Activated naive CD4-positive, alpha-beta T cell treated with anti-CD3 and anti-CD28 coated beads, Interleukin-2, amount 50 U/mL, for 72 hours (primary cell): ENCODE measurements around the gene MRPS5. TPM values are rescaled to one million over a fixed set of nuclear protein-coding genes. Genes with fewer than 3 reads are reported as not detected.
A peak's percentile ranks its signal among the peaks of the same experiment; 100 is the strongest.

Source experiments
- ATAC-seq, 2 donors: fragments of 150-1000 bp; cut with Tn5 transposase; 2 replicates each; pipeline ENCODE4 v1.10.0; 2021; ENCODE audit warnings: mild to moderate bottlenecking in 2 of 2, moderate library complexity in 2 of 2
- DNase-seq, 2 donors: peaks; one replicate each; pipeline ENCODE4 v3.0.0; 2021 to 2022; ENCODE audit warnings: low spot score in 2 of 2
- H3K27ac Mint-ChIP-seq, 2 donors: one replicate each; pipeline ENCODE4 v1.8.0; 2022; ENCODE audit warnings: mild to moderate bottlenecking in 2 of 2, mixed read lengths in 2 of 2
- H3K36me3 Mint-ChIP-seq, 2 donors: one replicate each; pipeline ENCODE4 v1.8.0; 2022; ENCODE audit warnings: mixed read lengths in 2 of 2
- H3K9me3 Mint-ChIP-seq, 2 donors: one replicate each; pipeline ENCODE4 v1.8.0; 2022; ENCODE audit warnings: mixed read lengths in 2 of 2
- total RNA-seq, 2 donors: library from RNA; stranded (reverse); gene quantifications; one replicate each; pipeline ENCODE4 v1.2.3, GENCODE V29; 2022

MRPS5 gene
- total RNA-seq, 2 donors from 2014 or later, result 78.8 to 102 TPM

DNA sequence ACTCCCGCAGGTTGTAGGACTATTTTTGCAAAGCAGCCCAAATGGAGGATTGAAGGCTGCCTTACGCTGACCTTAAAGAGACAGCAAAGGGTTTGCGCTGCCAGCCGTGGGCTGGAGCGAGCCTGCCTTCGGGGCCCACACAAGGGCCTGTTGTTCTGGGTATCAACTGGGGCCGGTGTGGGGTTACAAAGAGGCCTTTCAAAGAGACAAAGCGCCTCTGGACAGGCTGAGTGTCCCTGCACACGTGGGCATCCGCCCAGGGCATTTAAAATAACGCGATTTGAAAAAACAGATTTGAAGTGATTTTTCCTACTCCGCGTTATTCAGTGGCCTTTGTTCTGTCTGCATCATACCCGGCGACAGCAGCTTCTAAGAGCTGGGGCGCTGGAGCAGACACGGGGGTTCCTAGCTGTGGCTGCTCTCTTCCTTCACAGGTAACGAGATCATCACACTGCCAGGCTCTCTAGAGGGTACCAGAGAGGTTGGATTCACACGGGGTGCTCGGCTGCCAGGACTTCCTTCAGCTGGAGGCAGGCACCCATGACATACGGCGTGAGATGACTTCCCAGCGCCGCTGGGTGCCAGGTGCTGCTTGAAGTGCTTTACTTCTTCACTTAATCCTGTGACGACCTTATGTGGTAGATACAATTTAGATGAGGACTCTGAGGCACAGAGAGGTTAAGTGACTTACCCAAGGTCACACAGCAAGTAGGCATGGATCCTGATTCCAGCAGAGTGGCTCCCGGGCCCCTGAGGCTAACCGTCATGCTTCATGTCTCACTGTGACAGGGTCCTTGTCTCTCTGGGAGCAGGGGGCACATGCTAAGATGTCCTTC lies 63.9 kb downstream of the MRPS5 start:
- peaks cover 0 to 4% of the 10 kb centered on the region in 2 donors for H3K36me3 Mint-ChIP-seq
- H3K27ac Mint-ChIP-seq, result peak overlapping the region in 1 of 2 donors; percentile 62
- DNase-seq (no peak), ATAC-seq (no peak)
- no peaks in the 10 kb centered on the region for H3K9me3 Mint-ChIP-seq

DNA sequence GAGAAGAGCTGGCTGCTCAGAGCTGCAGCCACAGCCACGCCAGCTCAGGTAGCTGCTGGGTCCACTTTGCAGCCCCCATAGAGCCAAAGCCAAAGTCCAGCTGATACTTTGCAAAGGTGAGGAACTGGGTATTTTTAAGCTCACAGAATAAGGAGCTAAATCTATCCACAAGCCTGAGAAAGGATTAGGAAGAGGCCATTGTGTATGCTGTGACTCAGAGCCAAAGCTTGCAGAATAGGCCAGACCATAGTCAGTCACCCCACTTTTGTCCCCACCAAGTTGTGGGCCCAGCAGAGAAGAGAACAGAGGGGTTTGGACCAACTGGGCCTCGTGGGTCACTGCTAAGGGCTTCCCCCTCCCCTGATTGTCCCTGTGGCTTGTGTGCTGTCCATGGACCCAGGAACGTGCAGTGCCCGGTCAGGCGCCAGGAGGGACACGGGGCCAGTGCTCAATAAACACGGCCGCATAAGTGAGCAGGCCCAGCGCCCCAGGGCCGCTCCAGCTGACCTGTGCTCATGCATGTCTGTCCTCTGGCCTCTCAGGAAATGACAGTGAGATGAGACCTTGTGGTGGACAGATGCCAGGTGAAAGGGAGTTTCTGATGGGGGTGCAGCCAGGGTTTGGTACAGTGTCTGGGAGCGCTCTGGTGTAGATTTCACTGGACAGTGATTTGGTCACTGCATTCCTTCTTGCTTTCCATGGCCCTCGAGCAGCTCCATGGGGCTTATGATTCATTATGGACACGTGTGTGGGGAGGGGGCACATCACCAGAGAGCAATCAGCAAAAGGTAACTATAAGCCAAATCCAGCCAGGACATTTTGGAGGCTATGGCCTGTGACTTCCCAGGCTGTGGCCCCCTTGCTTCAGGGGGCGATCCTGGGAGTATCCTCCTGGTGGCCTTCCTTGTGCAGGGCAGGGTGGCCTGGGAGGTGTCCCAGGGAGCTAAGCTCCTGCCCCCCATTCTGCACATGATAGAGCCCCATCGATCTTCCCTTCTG lies 64.8 kb downstream of the MRPS5 start:
- ATAC-seq, result no peak
- no peak for DNase-seq
- H3K27ac Mint-ChIP-seq, result peak overlapping the region in 1 of 2 donors; percentile 70

DNA sequence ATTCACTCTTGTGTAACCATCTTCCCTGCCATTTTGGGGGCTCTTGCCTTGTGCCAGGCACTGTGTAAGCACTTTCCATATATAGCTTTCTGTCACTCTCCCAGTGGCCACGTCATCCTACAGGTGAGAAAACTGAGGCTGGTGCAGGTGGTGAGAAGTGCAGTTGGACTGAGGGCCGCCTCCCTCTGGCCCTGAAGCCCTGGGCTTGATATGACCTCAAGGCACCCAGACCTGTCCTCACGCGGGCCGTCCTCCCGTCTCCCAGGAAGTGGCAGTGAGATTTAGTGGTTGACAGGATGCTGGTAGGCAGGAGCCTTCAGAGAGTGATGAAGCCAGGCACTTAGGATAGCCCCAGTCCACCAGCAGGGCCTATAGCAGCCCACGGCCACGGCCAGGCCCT lies 65.6 kb downstream of the MRPS5 start:
- no peak for DNase-seq
- Mint-ChIP-seq H3K36me3 (peaks cover 4 to 13% of the 10 kb centered on the region in 2 donors), H3K9me3 (no peaks in the 10 kb centered on the region), H3K27ac (peak overlapping the region in 1 of 2 donors; percentile 70)
- peak in 1 of 2 donors; percentile 30 for ATAC-seq

More for the DNA sequence above, 64.8 kb downstream of the MRPS5 start:
- Mint-ChIP-seq H3K36me3 (peaks cover 4 to 7% of the 10 kb centered on the region in 2 donors), H3K9me3 (no peaks in the 10 kb centered on the region)

GRCh38 chr2:95055262-95055661 lies 66.3 kb downstream of the MRPS5 start:
- H3K27ac Mint-ChIP-seq, result peak overlapping the region in 1 of 2 donors; percentile 70
- no peaks in the 10 kb centered on the region for H3K9me3 Mint-ChIP-seq
- ATAC-seq (no peak), DNase-seq (no peak)
- peaks cover 4 to 21% of the 10 kb centered on the region in 2 donors for H3K36me3 Mint-ChIP-seq

GRCh38 chr2:95054016-95054415 lies 67.6 kb downstream of the MRPS5 start:
- Mint-ChIP-seq H3K27ac (peak overlapping the region in 1 of 2 donors; percentile 51), H3K36me3 (peaks cover 4 to 28% of the 10 kb centered on the region in 2 donors), H3K9me3 (no peaks in the 10 kb centered on the region)
- no peak for DNase-seq
- no peak for ATAC-seq

- ATAC-seq (no peak), DNase-seq (no peak)
- H3K36me3 Mint-ChIP-seq, result peaks cover 4 to 28% of the 10 kb centered on the region in 2 donors
- H3K9me3 Mint-ChIP-seq, result no peaks in the 10 kb centered on the region
- H3K27ac Mint-ChIP-seq, result peak overlapping the region; percentile 8 to 51
These were observed 68.1 kb downstream of the MRPS5 start for GRCh38 chr2:95053543-95053942.

- peaks cover 4 to 28% of the 10 kb centered on the region in 2 donors for H3K36me3 Mint-ChIP-seq
- H3K9me3 Mint-ChIP-seq, result no peaks in the 10 kb centered on the region
- DNase-seq (no peak), ATAC-seq (no peak)
- peak overlapping the region in 1 of 2 donors; percentile 51 for H3K27ac Mint-ChIP-seq
These were observed 68.7 kb downstream of the MRPS5 start for GRCh38 chr2:95052804-95053479.

- H3K36me3 Mint-ChIP-seq, result peaks cover 4 to 28% of the 10 kb centered on the region in 2 donors
- no peaks in the 10 kb centered on the region for H3K9me3 Mint-ChIP-seq
- ATAC-seq (no peak), DNase-seq (no peak)
- H3K27ac Mint-ChIP-seq, result no peak overlapping the region
These were observed 69.3 kb downstream of the MRPS5 start for GRCh38 chr2:95052307-95052706.

DNA sequence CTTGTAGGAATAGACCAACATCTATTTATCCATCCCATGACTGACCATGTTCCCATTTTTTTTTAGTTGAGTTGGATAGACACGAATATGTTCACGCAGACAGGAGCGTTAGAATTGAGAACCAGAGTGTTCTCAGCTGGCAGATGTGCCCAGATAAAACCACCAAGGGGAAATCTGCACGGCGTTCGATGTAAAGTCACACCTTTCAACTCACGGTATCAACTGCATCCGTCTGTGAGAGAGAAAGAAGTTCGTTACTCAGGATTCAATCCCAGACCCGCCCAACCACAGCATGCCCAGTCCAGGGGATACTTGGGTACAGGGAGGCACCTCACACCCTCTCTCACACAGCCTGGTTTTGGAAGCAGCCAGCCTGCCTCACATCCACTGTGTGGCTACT lies 70.0 kb downstream of the MRPS5 start:
- ATAC-seq (peak in 1 of 2 donors; percentile 8), DNase-seq (no peak)
- peaks cover 4 to 28% of the 10 kb centered on the region in 2 donors for H3K36me3 Mint-ChIP-seq
- no peaks in the 10 kb centered on the region for H3K9me3 Mint-ChIP-seq
- H3K27ac Mint-ChIP-seq, result peak overlapping the region; percentile 86 to 88

- Mint-ChIP-seq H3K27ac (peak overlapping the region; percentile 86 to 88), H3K36me3 (peaks cover 4 to 28% of the 10 kb centered on the region in 2 donors), H3K9me3 (no peaks in the 10 kb centered on the region)
- DNase-seq (peak in 1 of 2 donors; percentile 65), ATAC-seq (peak; percentile 45 to 81)
These were observed 71.0 kb downstream of the MRPS5 start for GRCh38 chr2:95050385-95051300.

GRCh38 chr2:95049961-95050360 lies 71.6 kb downstream of the MRPS5 start:
- DNase-seq (no peak), ATAC-seq (peak in 1 of 2 donors; percentile 11)
- Mint-ChIP-seq H3K27ac (peak overlapping the region in 1 of 2 donors; percentile 86), H3K9me3 (no peaks in the 10 kb centered on the region), H3K36me3 (peaks cover 4 to 28% of the 10 kb centered on the region in 2 donors)

GRCh38 chr2:95049683-95049955 lies 72.0 kb downstream of the MRPS5 start:
- H3K27ac Mint-ChIP-seq, result peak overlapping the region in 1 of 2 donors; percentile 86
- no peak for ATAC-seq
- DNase-seq, result no peak
- H3K36me3 Mint-ChIP-seq, result peaks cover 4 to 28% of the 10 kb centered on the region in 2 donors
- H3K9me3 Mint-ChIP-seq, result no peaks in the 10 kb centered on the region

GRCh38 chr2:95048825-95049682 lies 72.6 kb downstream of the MRPS5 start:
- Mint-ChIP-seq H3K27ac (peak overlapping the region; percentile 35 to 86), H3K36me3 (peaks cover 4 to 32% of the 10 kb centered on the region in 2 donors), H3K9me3 (no peaks in the 10 kb centered on the region)
- no peak for DNase-seq
- no peak for ATAC-seq

GRCh38 chr2:95047629-95048510 lies 73.7 kb downstream of the MRPS5 start:
- H3K27ac Mint-ChIP-seq, result peak overlapping the region; percentile 35 to 36
- no peak for ATAC-seq
- no peaks in the 10 kb centered on the region for H3K9me3 Mint-ChIP-seq
- H3K36me3 Mint-ChIP-seq, result peaks cover 0 to 35% of the 10 kb centered on the region in 2 donors
- DNase-seq, result no peak
